Measurements from ENCODE around the gene HIPK3. TPM values are rescaled to one million over a fixed set of nuclear protein-coding genes. Genes with fewer than 3 reads are reported as not detected.

Gene HIPK3
- polyA plus RNA-seq, 4 donors = 9.5 to 40.7 (median 20.0) TPM

GRCh38 chr11:33320016-33320813 is 63.0 kb downstream of the HIPK3 start:
- Histone ChIP-seq H3K4me1 (ENCODE audit: control insufficient read depth in 3 of 3, insufficient read depth in 2 of 3, low read depth in 1 of 3, low read length in 2 of 3) (peaks cover 3 to 21% (median 11%) of the 10 kb centered on the region in 3 donors), H3K4me3 (ENCODE audit: low read depth in 1 of 3, low read length in 3 of 3) (no peak overlapping the region), H3K27ac (ENCODE audit: low read depth in 1 of 3, low read length in 2 of 3) (peak overlapping the region; percentile 31 to 79 (median 52)), H3K9me3 (ENCODE audit: control insufficient read depth in 2 of 2, insufficient read depth in 1 of 2, low read depth in 1 of 2, low read length in 1 of 2) (no peaks in the 10 kb centered on the region), H3K36me3 (ENCODE audit: control insufficient read depth in 3 of 3, insufficient read depth in 2 of 3, low read depth in 1 of 3, low read length in 3 of 3) (no peaks in the 10 kb centered on the region), H3K27me3 (ENCODE audit: control insufficient read depth in 3 of 3, insufficient read depth in 3 of 3, low read length in 3 of 3) (no peaks in the 10 kb centered on the region)
- no peak for FAIRE-seq
- peak in 1 of 2 donors; percentile 25 for DNase-seq
- WGBS, 3 donors = 4 to 26% (median 9%) methylated on average over 1 of the region's 1 CpG

GRCh38 chr11:33320814-33321330 is 63.7 kb downstream of the HIPK3 start:
- peak; percentile 46 to 94 for DNase-seq
- no peak for FAIRE-seq
- peak overlapping the region; percentile 31 to 79 (median 52) for H3K27ac ChIP-seq (ENCODE audit: low read depth in 1 of 3, low read length in 2 of 3)
- H3K27me3 ChIP-seq (ENCODE audit: control insufficient read depth in 3 of 3, insufficient read depth in 3 of 3, low read length in 3 of 3) = no peaks in the 10 kb centered on the region
- H3K4me3 ChIP-seq (ENCODE audit: low read depth in 1 of 3, low read length in 3 of 3) = no peak overlapping the region
- peaks cover 4 to 21% (median 11%) of the 10 kb centered on the region in 3 donors for H3K4me1 ChIP-seq (ENCODE audit: control insufficient read depth in 3 of 3, insufficient read depth in 2 of 3, low read depth in 1 of 3, low read length in 2 of 3)
- no peaks in the 10 kb centered on the region for H3K9me3 ChIP-seq (ENCODE audit: control insufficient read depth in 2 of 2, insufficient read depth in 1 of 2, low read depth in 1 of 2, low read length in 1 of 2)
- 18 to 40% (median 27%) methylated on average over 6 of the region's 6 CpGs for WGBS, 3 donors
- no peaks in the 10 kb centered on the region for H3K36me3 ChIP-seq (ENCODE audit: control insufficient read depth in 3 of 3, insufficient read depth in 2 of 3, low read depth in 1 of 3, low read length in 3 of 3)

- Histone ChIP-seq H3K27ac (ENCODE audit: low read depth in 1 of 3, low read length in 2 of 3) (peak overlapping the region in 1 of 3 donors; percentile 31), H3K4me3 (ENCODE audit: low read depth in 1 of 3, low read length in 3 of 3) (no peak overlapping the region), H3K4me1 (ENCODE audit: control insufficient read depth in 3 of 3, insufficient read depth in 2 of 3, low read depth in 1 of 3, low read length in 2 of 3) (peaks cover 9 to 27% (median 11%) of the 10 kb centered on the region in 3 donors), H3K9me3 (ENCODE audit: control insufficient read depth in 2 of 2, insufficient read depth in 1 of 2, low read depth in 1 of 2, low read length in 1 of 2) (no peaks in the 10 kb centered on the region), H3K36me3 (ENCODE audit: control insufficient read depth in 3 of 3, insufficient read depth in 2 of 3, low read depth in 1 of 3, low read length in 3 of 3) (no peaks in the 10 kb centered on the region), H3K27me3 (ENCODE audit: control insufficient read depth in 3 of 3, insufficient read depth in 3 of 3, low read length in 3 of 3) (no peaks in the 10 kb centered on the region)
- FAIRE-seq (no peak), DNase-seq (no peak)
These were observed 64.2 kb downstream of the HIPK3 start for GRCh38 chr11:33321422-33321821.

- no peak for FAIRE-seq
- H3K27ac ChIP-seq (ENCODE audit: low read depth in 1 of 3, low read length in 2 of 3) = no peak overlapping the region
- no peak overlapping the region for H3K4me3 ChIP-seq (ENCODE audit: low read depth in 1 of 3, low read length in 3 of 3)
- no peaks in the 10 kb centered on the region for H3K27me3 ChIP-seq (ENCODE audit: control insufficient read depth in 3 of 3, insufficient read depth in 3 of 3, low read length in 3 of 3)
- H3K9me3 ChIP-seq (ENCODE audit: control insufficient read depth in 2 of 2, insufficient read depth in 1 of 2, low read depth in 1 of 2, low read length in 1 of 2) = no peaks in the 10 kb centered on the region
- peaks cover 9 to 23% (median 11%) of the 10 kb centered on the region in 3 donors for H3K4me1 ChIP-seq (ENCODE audit: control insufficient read depth in 3 of 3, insufficient read depth in 2 of 3, low read depth in 1 of 3, low read length in 2 of 3)
- WGBS, 3 donors = 89 to 96% (median 92%) methylated on average over 4 of the region's 4 CpGs
- no peak for DNase-seq
- no peaks in the 10 kb centered on the region for H3K36me3 ChIP-seq (ENCODE audit: control insufficient read depth in 3 of 3, insufficient read depth in 2 of 3, low read depth in 1 of 3, low read length in 3 of 3)
These were observed 66.2 kb downstream of the HIPK3 start for GRCh38 chr11:33323421-33323820.

GRCh38 chr11:33324302-33324985 is 67.3 kb downstream of the HIPK3 start:
- Histone ChIP-seq H3K27ac (ENCODE audit: low read depth in 1 of 3, low read length in 2 of 3) (no peak overlapping the region), H3K36me3 (ENCODE audit: control insufficient read depth in 3 of 3, insufficient read depth in 2 of 3, low read depth in 1 of 3, low read length in 3 of 3) (no peaks in the 10 kb centered on the region), H3K27me3 (ENCODE audit: control insufficient read depth in 3 of 3, insufficient read depth in 3 of 3, low read length in 3 of 3) (no peaks in the 10 kb centered on the region), H3K4me1 (ENCODE audit: control insufficient read depth in 3 of 3, insufficient read depth in 2 of 3, low read depth in 1 of 3, low read length in 2 of 3) (peaks cover 9 to 23% (median 11%) of the 10 kb centered on the region in 3 donors), H3K9me3 (ENCODE audit: control insufficient read depth in 2 of 2, insufficient read depth in 1 of 2, low read depth in 1 of 2, low read length in 1 of 2) (no peaks in the 10 kb centered on the region), H3K4me3 (ENCODE audit: low read depth in 1 of 3, low read length in 3 of 3) (no peak overlapping the region)
- DNase-seq = no peak
- WGBS, 3 donors = 67 to 88% (median 85%) methylated on average over 4 of the region's 4 CpGs
- FAIRE-seq = no peak

DNA sequence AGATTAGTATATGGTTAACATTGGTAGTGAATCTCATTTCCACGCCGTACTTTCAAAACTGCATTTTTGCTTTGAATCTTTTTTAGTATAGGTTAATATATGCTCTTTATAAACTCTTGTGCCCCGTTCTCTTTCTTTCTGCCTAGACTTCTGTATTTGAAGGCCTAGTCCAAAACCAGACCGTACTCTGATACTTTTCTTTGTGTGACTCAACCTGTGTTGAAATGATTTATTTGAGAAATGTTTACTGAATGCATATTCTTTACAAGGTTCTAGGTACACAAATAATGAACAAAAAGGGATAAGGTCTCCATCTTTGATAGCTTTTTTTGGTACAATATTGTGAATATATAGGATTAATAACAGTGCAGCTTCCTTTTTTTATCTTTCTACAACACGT is 68.3 kb downstream of the HIPK3 start:
- H3K27ac ChIP-seq (ENCODE audit: low read depth in 1 of 3, low read length in 2 of 3) = no peak overlapping the region
- H3K4me1 ChIP-seq (ENCODE audit: control insufficient read depth in 3 of 3, insufficient read depth in 2 of 3, low read depth in 1 of 3, low read length in 2 of 3) = peaks cover 6 to 14% (median 11%) of the 10 kb centered on the region in 3 donors
- FAIRE-seq = no peak
- H3K27me3 ChIP-seq (ENCODE audit: control insufficient read depth in 3 of 3, insufficient read depth in 3 of 3, low read length in 3 of 3) = no peaks in the 10 kb centered on the region
- no peak overlapping the region for H3K4me3 ChIP-seq (ENCODE audit: low read depth in 1 of 3, low read length in 3 of 3)
- H3K9me3 ChIP-seq (ENCODE audit: control insufficient read depth in 2 of 2, insufficient read depth in 1 of 2, low read depth in 1 of 2, low read length in 1 of 2) = no peaks in the 10 kb centered on the region
- DNase-seq = no peak
- WGBS, 3 donors = 82 to 87% (median 83%) methylated on average over 5 of the region's 5 CpGs
- peaks cover 0 to 2% (median 0%) of the 10 kb centered on the region in 3 donors for H3K36me3 ChIP-seq (ENCODE audit: control insufficient read depth in 3 of 3, insufficient read depth in 2 of 3, low read depth in 1 of 3, low read length in 3 of 3)

GRCh38 chr11:33329705-33330329 is 72.6 kb downstream of the HIPK3 start:
- no peak for FAIRE-seq
- WGBS, 3 donors = 8 to 25% (median 17%) methylated on average over 4 of the region's 4 CpGs

GRCh38 chr11:33333816-33334215 is 76.6 kb downstream of the HIPK3 start:
- Histone ChIP-seq H3K4me1 (ENCODE audit: control insufficient read depth in 3 of 3, insufficient read depth in 2 of 3, low read depth in 1 of 3, low read length in 2 of 3) (no peaks in the 10 kb centered on the region), H3K9me3 (ENCODE audit: control insufficient read depth in 2 of 2, insufficient read depth in 1 of 2, low read depth in 1 of 2, low read length in 1 of 2) (no peaks in the 10 kb centered on the region), H3K4me3 (ENCODE audit: low read depth in 1 of 3, low read length in 3 of 3) (no peak overlapping the region), H3K36me3 (ENCODE audit: control insufficient read depth in 3 of 3, insufficient read depth in 2 of 3, low read depth in 1 of 3, low read length in 3 of 3) (peaks cover 0 to 18% (median 5%) of the 10 kb centered on the region in 3 donors), H3K27ac (ENCODE audit: low read depth in 1 of 3, low read length in 2 of 3) (no peak overlapping the region), H3K27me3 (ENCODE audit: control insufficient read depth in 3 of 3, insufficient read depth in 3 of 3, low read length in 3 of 3) (no peaks in the 10 kb centered on the region)
- no peak for FAIRE-seq
- WGBS, 3 donors = 74 to 89% (median 88%) methylated on average over 2 of the region's 2 CpGs
- no peak for DNase-seq

More at GRCh38 chr11:33329705-33330329, 72.6 kb downstream of the HIPK3 start:
- no peak overlapping the region for H3K27ac ChIP-seq (ENCODE audit: low read depth in 1 of 3, low read length in 2 of 3)
- peak; percentile 69 to 79 for DNase-seq
- H3K36me3 ChIP-seq (ENCODE audit: control insufficient read depth in 3 of 3, insufficient read depth in 2 of 3, low read depth in 1 of 3, low read length in 3 of 3) = peaks cover 0 to 14% (median 2%) of the 10 kb centered on the region in 3 donors
- H3K9me3 ChIP-seq (ENCODE audit: control insufficient read depth in 2 of 2, insufficient read depth in 1 of 2, low read depth in 1 of 2, low read length in 1 of 2) = no peaks in the 10 kb centered on the region
- no peak overlapping the region for H3K4me3 ChIP-seq (ENCODE audit: low read depth in 1 of 3, low read length in 3 of 3)
- no peaks in the 10 kb centered on the region for H3K27me3 ChIP-seq (ENCODE audit: control insufficient read depth in 3 of 3, insufficient read depth in 3 of 3, low read length in 3 of 3)
- H3K4me1 ChIP-seq (ENCODE audit: control insufficient read depth in 3 of 3, insufficient read depth in 2 of 3, low read depth in 1 of 3, low read length in 2 of 3) = peaks cover 0 to 8% (median 6%) of the 10 kb centered on the region in 3 donors
